MM.1S (cell line): ENCODE results near the gene CDADC1.

Experiments used
- DNase-seq: peaks from one replicate; pipeline ENCODE4 v3.0.0-alpha.2; 2015
- H2AFZ ChIP-seq: fragments of 300-600 bp; sonication (generic); 2 replicates; pipeline ENCODE4 v1.6.0; 2016; ENCODE audit warnings: antibody characterized with exemption, low read length
- H3F3A ChIP-seq: fragments of 300-600 bp; sonication (generic); 2 replicates; pipeline ENCODE4 v1.6.1; 2016; ENCODE audit warnings: mild to moderate bottlenecking, antibody characterized with exemption, low read length, moderate library complexity, mixed read lengths; ENCODE audit not compliant: insufficient read depth
- H3K27ac ChIP-seq: fragments of 300-600 bp; sonication (generic); 2 replicates; pipeline ENCODE4 v1.5.1; 2016; ENCODE audit warnings: mild to moderate bottlenecking, low read length
- H3K27me3 ChIP-seq: fragments of 300-600 bp; sonication (generic); replicated peaks from 2 replicates; pipeline ENCODE4 v1.6.0; 2016; ENCODE audit warnings: low read length; ENCODE audit not compliant: insufficient read depth
- H3K36me3 ChIP-seq: fragments of 300-600 bp; sonication (generic); replicated peaks from 2 replicates; pipeline ENCODE4 v1.6.1; 2016; ENCODE audit warnings: mild to moderate bottlenecking, low read length, mixed read lengths; ENCODE audit not compliant: insufficient read depth
- H3K4me1 ChIP-seq: fragments of 300-600 bp; sonication (generic); 2 replicates; pipeline ENCODE4 v1.6.1; 2016; ENCODE audit warnings: low read length, mixed read lengths
- H3K4me2 ChIP-seq: fragments of 300-600 bp; sonication (generic); 2 replicates; pipeline ENCODE4 v1.6.0; 2016; ENCODE audit warnings: low read depth, low read length
- H3K4me3 ChIP-seq: fragments of 300-600 bp; sonication (generic); 2 replicates; pipeline ENCODE4 v1.5.1; 2016; ENCODE audit warnings: low read length, mixed read lengths
- H3K79me2 ChIP-seq: fragments of 300-600 bp; sonication (generic); 2 replicates; pipeline ENCODE4 v1.6.1; 2016; ENCODE audit warnings: mixed run types, low read length, mixed read lengths
- H3K9ac ChIP-seq: fragments of 300-600 bp; sonication (generic); 2 replicates; pipeline ENCODE4 v1.6.1; 2016; ENCODE audit warnings: low read length, mixed read lengths
- H3K9me2 ChIP-seq: fragments of 300-600 bp; sonication (generic); replicated peaks from 2 replicates; pipeline ENCODE4 v1.6.1; 2016; ENCODE audit warnings: mild to moderate bottlenecking, low read length, mixed read lengths; ENCODE audit not compliant: insufficient read depth
- H3K9me3 ChIP-seq: fragments of 300-600 bp; sonication (generic); replicated peaks from 2 replicates; pipeline ENCODE4 v1.6.1; 2016; ENCODE audit warnings: mild to moderate bottlenecking, low read length, mixed read lengths; ENCODE audit not compliant: insufficient read depth
- H4K20me1 ChIP-seq: fragments of 300-600 bp; sonication (generic); 2 replicates; pipeline ENCODE4 v1.6.1; 2016; ENCODE audit warnings: mild to moderate bottlenecking, low read length, moderate library complexity, mixed read lengths; ENCODE audit not compliant: insufficient read depth
- CTCF ChIP-seq: fragments of 300-600 bp; sonication (generic); IDR thresholded peaks from 2 replicates; pipeline ENCODE4 v1.5.1; 2016; ENCODE audit warnings: antibody characterized with exemption, low read length, mixed read lengths
- EZH2 ChIP-seq: fragments of 300-600 bp; sonication (generic); optimal IDR thresholded peaks from 2 replicates; pipeline ENCODE3; 2017; ENCODE audit warnings: low read depth, mild to moderate bottlenecking, antibody characterized with exemption, low read length, mixed read lengths
- EZH2phosphoT487 ChIP-seq: fragments of 300-600 bp; sonication (generic); IDR thresholded peaks from 2 replicates; pipeline ENCODE4 v1.6.1; 2018; ENCODE audit warnings: antibody characterized with exemption, low read length

Gene CDADC1

GRCh38 chr13:49330546-49330864 lies 82.8 kb downstream of the CDADC1 start:
- no peaks in the 10 kb centered on the region for H3K4me1 ChIP-seq
- H2AFZ ChIP-seq: no peak overlapping the region
- no peak overlapping the region for H3K4me2 ChIP-seq
- TF ChIP-seq CTCF (no peak), EZH2 (no peak), EZH2phosphoT487 (no peak)
- no peaks in the 10 kb centered on the region for H4K20me1 ChIP-seq
- H3K4me3 ChIP-seq: no peak overlapping the region
- H3K27ac ChIP-seq: no peak overlapping the region
- DNase-seq: no peak
- no peaks in the 10 kb centered on the region for H3K79me2 ChIP-seq
- no peaks in the 10 kb centered on the region for H3F3A ChIP-seq
- H3K9ac ChIP-seq: no peak overlapping the region
- no peaks in the 10 kb centered on the region for H3K9me3 ChIP-seq
- H3K36me3 ChIP-seq: no peaks in the 10 kb centered on the region
- H3K27me3 ChIP-seq: no peaks in the 10 kb centered on the region
- no peaks in the 10 kb centered on the region for H3K9me2 ChIP-seq

- H3F3A ChIP-seq: no peaks in the 10 kb centered on the region
- no peaks in the 10 kb centered on the region for H3K9me2 ChIP-seq
- no peak overlapping the region for H3K27ac ChIP-seq
- no peaks in the 10 kb centered on the region for H4K20me1 ChIP-seq
- no peak overlapping the region for H3K4me2 ChIP-seq
- no peak for DNase-seq
- H3K9ac ChIP-seq: no peak overlapping the region
- H3K4me3 ChIP-seq: no peak overlapping the region
- H3K36me3 ChIP-seq: no peaks in the 10 kb centered on the region
- H3K79me2 ChIP-seq: no peaks in the 10 kb centered on the region
- TF ChIP-seq EZH2: no peak
- TF ChIP-seq CTCF: no peak
- no peak for TF ChIP-seq EZH2phosphoT487
- no peaks in the 10 kb centered on the region for H3K9me3 ChIP-seq
- H3K4me1 ChIP-seq: no peaks in the 10 kb centered on the region
- H2AFZ ChIP-seq: no peak overlapping the region
- no peaks in the 10 kb centered on the region for H3K27me3 ChIP-seq
Measured at GRCh38 chr13:49336655-49337054, 88.9 kb downstream of the CDADC1 start.

- Histone ChIP-seq H3K27me3 (no peaks in the 10 kb centered on the region), H4K20me1 (no peaks in the 10 kb centered on the region), H2AFZ (no peak overlapping the region), H3K4me1 (no peaks in the 10 kb centered on the region), H3K9ac (no peak overlapping the region), H3K27ac (no peak overlapping the region), H3K4me2 (no peak overlapping the region), H3K9me2 (no peaks in the 10 kb centered on the region), H3F3A (no peaks in the 10 kb centered on the region), H3K4me3 (no peak overlapping the region), H3K79me2 (no peaks in the 10 kb centered on the region), H3K36me3 (no peaks in the 10 kb centered on the region), H3K9me3 (no peaks in the 10 kb centered on the region)
- no peak for DNase-seq
- TF ChIP-seq CTCF: no peak
- no peak for TF ChIP-seq EZH2phosphoT487
- no peak for TF ChIP-seq EZH2
Measured at GRCh38 chr13:49340161-49340560, 92.4 kb downstream of the CDADC1 start.

GRCh38 chr13:49341517-49341916 lies 93.8 kb downstream of the CDADC1 start:
- TF ChIP-seq EZH2 (no peak), CTCF (no peak), EZH2phosphoT487 (no peak)
- Histone ChIP-seq H2AFZ (no peak overlapping the region), H3K27me3 (no peaks in the 10 kb centered on the region), H4K20me1 (no peaks in the 10 kb centered on the region), H3K27ac (no peak overlapping the region), H3F3A (no peaks in the 10 kb centered on the region), H3K9me3 (no peaks in the 10 kb centered on the region), H3K4me2 (no peak overlapping the region), H3K9ac (no peak overlapping the region), H3K36me3 (no peaks in the 10 kb centered on the region), H3K4me3 (no peak overlapping the region), H3K4me1 (no peaks in the 10 kb centered on the region), H3K79me2 (no peaks in the 10 kb centered on the region), H3K9me2 (no peaks in the 10 kb centered on the region)
- DNase-seq: no peak
